ENCODE data around the gene WASHC2A. TPM values are rescaled to one million over a fixed set of nuclear protein-coding genes. Genes with fewer than 3 reads are reported as not detected.
"Not testable (repeated sequence)": the region's sequence is repeated elsewhere in the genome, so short reads cannot be mapped to it uniquely, and the experiment has no call there.

Gene WASHC2A
- total and polyA plus RNA-seq, 7 donors, result 10.9 to 24.7 (median 16.6) TPM

- H3K27me3 ChIP-seq (ENCODE audit: insufficient read depth in 3 of 3, low read length in 2 of 3); DNase-seq; ATAC-seq; H3K4me1 ChIP-seq; H3K27ac ChIP-seq; H3K36me3 ChIP-seq (ENCODE audit: insufficient read depth in 1 of 2, low read depth in 1 of 2); H3K4me3 ChIP-seq; intact Hi-C loops (cut with DNase I); H3K9me3 ChIP-seq: not testable (repeated sequence)
- 67 to 80% (median 74%) methylated on average over 3 of the region's 3 CpGs for WGBS, 3 donors
Observed at GRCh38 chr10:50051995-50052660, 15.6 kb upstream of the WASHC2A start.

GRCh38 chr10:50052778-50053376 is 14.9 kb upstream of the WASHC2A start:
- H3K4me1 ChIP-seq; H3K4me3 ChIP-seq; H3K27ac ChIP-seq; intact Hi-C loops (cut with DNase I); DNase-seq; H3K36me3 ChIP-seq (ENCODE audit: insufficient read depth in 1 of 2, low read depth in 1 of 2); H3K9me3 ChIP-seq; H3K27me3 ChIP-seq (ENCODE audit: insufficient read depth in 3 of 3, low read length in 2 of 3); ATAC-seq: not testable (repeated sequence)
- 62 to 65% (median 64%) methylated on average over 5 to 6 of the region's 6 CpGs for WGBS, 3 donors

- H3K9me3 ChIP-seq; DNase-seq; ATAC-seq; H3K4me3 ChIP-seq; H3K4me1 ChIP-seq; H3K27ac ChIP-seq; H3K36me3 ChIP-seq (ENCODE audit: insufficient read depth in 1 of 2, low read depth in 1 of 2); intact Hi-C loops (cut with DNase I); H3K27me3 ChIP-seq (ENCODE audit: insufficient read depth in 3 of 3, low read length in 2 of 3): not testable (repeated sequence)
- WGBS, 3 donors, result 55 to 68% (median 63%) methylated on average over 5 of the region's 5 CpGs
Observed at GRCh38 chr10:50055494-50056292, 12.1 kb upstream of the WASHC2A start.

GRCh38 chr10:50056654-50057053 is 11.1 kb upstream of the WASHC2A start:
- intact Hi-C loops (cut with DNase I); H3K27ac ChIP-seq: not testable (repeated sequence)

GRCh38 chr10:50058727-50059126 is 9.0 kb upstream of the WASHC2A start:
- H3K27ac ChIP-seq; DNase-seq; H3K4me3 ChIP-seq; ATAC-seq; H3K9me3 ChIP-seq; intact Hi-C loops (cut with DNase I); H3K36me3 ChIP-seq (ENCODE audit: insufficient read depth in 1 of 2, low read depth in 1 of 2); H3K4me1 ChIP-seq; H3K27me3 ChIP-seq (ENCODE audit: insufficient read depth in 3 of 3, low read length in 2 of 3): not testable (repeated sequence)
- 77 to 86% (median 82%) methylated on average over 1 of the region's 1 CpG for WGBS, 3 donors

More at GRCh38 chr10:50056654-50057053, 11.1 kb upstream of the WASHC2A start:
- DNase-seq; H3K9me3 ChIP-seq; ATAC-seq; H3K27me3 ChIP-seq (ENCODE audit: insufficient read depth in 3 of 3, low read length in 2 of 3); H3K4me1 ChIP-seq; H3K36me3 ChIP-seq (ENCODE audit: insufficient read depth in 1 of 2, low read depth in 1 of 2); H3K4me3 ChIP-seq: not testable (repeated sequence)
- WGBS, 3 donors, result 77 to 82% (median 79%) methylated on average over 8 of the region's 8 CpGs

- H3K27ac ChIP-seq; H3K4me3 ChIP-seq; H3K4me1 ChIP-seq; H3K36me3 ChIP-seq (ENCODE audit: insufficient read depth in 1 of 2, low read depth in 1 of 2); ATAC-seq; H3K9me3 ChIP-seq; DNase-seq; H3K27me3 ChIP-seq (ENCODE audit: insufficient read depth in 3 of 3, low read length in 2 of 3); intact Hi-C loops (cut with DNase I): not testable (repeated sequence)
- WGBS, 3 donors, result 83 to 85% (median 84%) methylated on average over 10 of the region's 10 CpGs
Observed at GRCh38 chr10:50059946-50060345, 7.8 kb upstream of the WASHC2A start.

GRCh38 chr10:50061548-50061947 is 6.2 kb upstream of the WASHC2A start:
- ATAC-seq; DNase-seq; H3K9me3 ChIP-seq; H3K27me3 ChIP-seq (ENCODE audit: insufficient read depth in 3 of 3, low read length in 2 of 3); intact Hi-C loops (cut with DNase I); H3K36me3 ChIP-seq (ENCODE audit: insufficient read depth in 1 of 2, low read depth in 1 of 2); H3K4me3 ChIP-seq; H3K27ac ChIP-seq; H3K4me1 ChIP-seq: not testable (repeated sequence)
- WGBS, 3 donors, result 55 to 61% (median 60%) methylated on average over 5 to 7 of the region's 7 CpGs

- Histone ChIP-seq H3K36me3 (ENCODE audit: insufficient read depth in 1 of 2, low read depth in 1 of 2) (no peaks in the 10 kb centered on the region), H3K27me3 (ENCODE audit: insufficient read depth in 3 of 3, low read length in 2 of 3) (no peaks in the 10 kb centered on the region), H3K9me3 (no peaks in the 10 kb centered on the region), H3K4me1 (peaks cover 5% of the 10 kb centered on the region), H3K4me3 (no peak overlapping the region), H3K27ac (no peak overlapping the region)
- intact Hi-C loops (cut with DNase I), result no loop called here
- TF ChIP-seq CTCF (IDR thresholded peaks at IDR 0.05), result no peak
- 19 to 28% (median 21%) methylated on average over 8 of the region's 8 CpGs for WGBS, 3 donors
- DNase-seq (no peak), ATAC-seq (no peak)
Observed at GRCh38 chr10:50063100-50063499, 4.7 kb upstream of the WASHC2A start.

- H3K9me3 ChIP-seq; DNase-seq; intact Hi-C loops (cut with DNase I); H3K27me3 ChIP-seq (ENCODE audit: insufficient read depth in 3 of 3, low read length in 2 of 3); ATAC-seq; H3K4me1 ChIP-seq: not testable (repeated sequence)
- Histone ChIP-seq H3K4me3 (peak overlapping the region; percentile 78), H3K36me3 (ENCODE audit: insufficient read depth in 1 of 2, low read depth in 1 of 2) (peaks cover 0 to 10% of the 10 kb centered on the region in 2 donors), H3K27ac (peak overlapping the region; percentile 83)
- 1 to 3% (median 3%) methylated on average over 6 to 10 of the region's 13 CpGs for WGBS, 3 donors
Observed at GRCh38 chr10:50068352-50068659, 552 bp downstream of the WASHC2A start.

DNA sequence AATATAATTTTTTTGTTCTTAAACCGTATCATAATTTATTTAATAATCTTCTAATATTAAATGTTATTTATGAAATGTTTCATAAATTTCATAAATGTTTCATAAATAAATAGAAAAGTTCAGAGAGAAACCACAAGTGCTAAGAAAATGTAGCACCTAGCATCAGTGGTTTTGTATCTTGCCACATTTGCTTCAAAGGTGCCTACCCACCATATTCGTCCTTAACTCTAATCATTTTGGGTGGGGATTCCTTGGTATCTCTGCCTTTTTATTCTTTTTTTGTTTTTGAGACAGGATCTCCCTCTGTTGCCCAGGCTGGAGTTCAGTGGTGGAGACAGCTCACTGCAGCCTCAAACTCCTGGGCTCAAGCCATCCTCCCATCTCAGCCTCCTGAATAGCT is 7.4 kb downstream of the WASHC2A start:
- H3K27me3 ChIP-seq (ENCODE audit: insufficient read depth in 3 of 3, low read length in 2 of 3); H3K4me1 ChIP-seq; DNase-seq; ATAC-seq; H3K27ac ChIP-seq; H3K9me3 ChIP-seq; H3K4me3 ChIP-seq; intact Hi-C loops (cut with DNase I): not testable (repeated sequence)
- 90 to 94% (median 93%) methylated on average over 1 of the region's 2 CpGs for WGBS, 3 donors
- H3K36me3 ChIP-seq (ENCODE audit: insufficient read depth in 1 of 2, low read depth in 1 of 2), result peaks cover 0 to 29% of the 10 kb centered on the region in 2 donors
